CD14-positive monocyte (primary cell): ENCODE data around the gene KRTAP5-3. TPM values are rescaled to one million over a fixed set of nuclear protein-coding genes. Genes with fewer than 3 reads are reported as not detected.

ENCODE experiments used
- DNase-seq, 3 donors: peaks; one replicate each; pipeline ENCODE4 v3.0.0-alpha.2; 2011 to 2022
- H2AFZ ChIP-seq: 2 replicates; pipeline ENCODE4 v1.6.0; 2012; ENCODE audit warnings: mild to moderate bottlenecking, low read depth, low read length, inconsistent platforms; ENCODE audit not compliant: insufficient read depth, poor library complexity, severe bottlenecking
- H3K27ac ChIP-seq, 2 donors: 1 replicate in 1 of 2; 2 replicates in 1 of 2; pipeline ENCODE4 v1.5.1; 2012 to 2013; ENCODE audit warnings: low read length in 2 of 2, control low read depth in 1 of 2, inconsistent platforms in 1 of 2, low read depth in 1 of 2, mild to moderate bottlenecking in 1 of 2
- H3K27me3 ChIP-seq, 2 donors: one replicate each; pipeline versions ENCODE4 v1.6.0 to v1.6.1; 2011 to 2013; ENCODE audit warnings: low read length in 2 of 2; ENCODE audit not compliant: control insufficient read depth in 2 of 2, insufficient read depth in 2 of 2
- H3K36me3 ChIP-seq, 2 donors: replicated peaks in 1 of 2; 1 replicate in 1 of 2; 2 replicates in 1 of 2; pipeline versions ENCODE4 v1.5.1 to v1.6.1; 2012 to 2013; ENCODE audit warnings: low read length in 2 of 2, control low read depth in 1 of 2, inconsistent platforms in 1 of 2, mild to moderate bottlenecking in 1 of 2; ENCODE audit not compliant: insufficient read depth in 2 of 2, control insufficient read depth in 1 of 2
- H3K4me1 ChIP-seq, 2 donors: 1 replicate in 1 of 2; 2 replicates in 1 of 2; pipeline versions ENCODE4 v1.5.1 to v1.6.1; 2012 to 2013; ENCODE audit warnings: low read length in 2 of 2, control low read depth in 1 of 2, inconsistent platforms in 1 of 2, mild to moderate bottlenecking in 1 of 2, moderate library complexity in 1 of 2; ENCODE audit not compliant: insufficient read depth in 2 of 2, control insufficient read depth in 1 of 2
- H3K4me2 ChIP-seq: replicated peaks from 2 replicates; pipeline ENCODE3; 2012; ENCODE audit warnings: low read length, moderate library complexity, mild to moderate bottlenecking; ENCODE audit not compliant: poor library complexity, severe bottlenecking; ENCODE audit errors: extremely low read depth
- H3K4me3 ChIP-seq, 3 experiments: fragments of 200-600 bp in 1 of 3; sonication (generic) in 1 of 3; replicated peaks in 1 of 3; 1 replicate in 2 of 3; 2 replicates in 1 of 3; pipeline ENCODE4 v1.5.1; 2011 to 2013; ENCODE audit warnings: low read length in 3 of 3, mild to moderate bottlenecking in 3 of 3, control low read depth in 2 of 3, low read depth in 2 of 3, inconsistent platforms in 1 of 3, moderate library complexity in 1 of 3
- H3K79me2 ChIP-seq: 2 replicates; pipeline ENCODE4 v1.6.0; 2012; ENCODE audit warnings: mild to moderate bottlenecking, control low read depth, inconsistent platforms, low read length, moderate library complexity; ENCODE audit not compliant: insufficient read depth
- H3K9ac ChIP-seq: 2 replicates; pipeline ENCODE4 v1.6.0; 2017; ENCODE audit warnings: low read length, mild to moderate bottlenecking; ENCODE audit not compliant: insufficient read depth, poor library complexity, severe bottlenecking
- H3K9me3 ChIP-seq, 2 donors: replicated peaks in 1 of 2; 1 replicate in 1 of 2; 2 replicates in 1 of 2; pipeline versions ENCODE4 v1.5.1 to v1.6.1; 2012 to 2013; ENCODE audit warnings: low read length in 2 of 2, control low read depth in 1 of 2; ENCODE audit not compliant: control insufficient read depth in 1 of 2, insufficient read depth in 1 of 2
- H4K20me1 ChIP-seq: 2 replicates; pipeline ENCODE4 v1.6.0; 2012; ENCODE audit warnings: mild to moderate bottlenecking, low read length, control low read depth, moderate library complexity; ENCODE audit not compliant: insufficient read depth
- H3K27ac Mint-ChIP-seq, 7 donors: one replicate each; pipeline ENCODE4 v1.8.0; 2020; ENCODE audit warnings: mild to moderate bottlenecking in 7 of 7, mixed read lengths in 7 of 7, moderate library complexity in 6 of 7, inconsistent platforms in 2 of 7
- H3K27me3 Mint-ChIP-seq, 3 donors: one replicate each; pipeline ENCODE4 v1.8.0; 2021 to 2022; ENCODE audit warnings: low read depth in 3 of 3, mild to moderate bottlenecking in 3 of 3, mixed read lengths in 3 of 3, moderate library complexity in 3 of 3, inconsistent platforms in 1 of 3
- H3K36me3 Mint-ChIP-seq, 2 donors: one replicate each; pipeline ENCODE4 v1.8.0; 2020; ENCODE audit warnings: mixed read lengths in 2 of 2, inconsistent platforms in 1 of 2, mild to moderate bottlenecking in 1 of 2
- H3K4me1 Mint-ChIP-seq: one replicate; pipeline ENCODE4 v1.8.0; 2020; ENCODE audit warnings: mild to moderate bottlenecking, mixed read lengths
- H3K4me3 Mint-ChIP-seq, 2 donors: one replicate each; pipeline ENCODE4 v1.8.0; 2020; ENCODE audit warnings: mild to moderate bottlenecking in 2 of 2, mixed read lengths in 2 of 2, moderate library complexity in 1 of 2
- H3K9me3 Mint-ChIP-seq, 7 donors: one replicate each; pipeline ENCODE4 v1.8.0; 2020 to 2022; ENCODE audit warnings: mixed read lengths in 7 of 7, mild to moderate bottlenecking in 6 of 7, moderate library complexity in 6 of 7, inconsistent platforms in 2 of 7
- CTCF ChIP-seq: fragments of 200-600 bp; IDR thresholded peaks from one replicate; pipeline ENCODE4 v1.8.0; 2022; ENCODE audit warnings: antibody characterized with exemption, mild to moderate bottlenecking
- WGBS: methylation state at CpG from one replicate; pipeline ENCODE4 v1.1.5; 2013; ENCODE audit warnings: missing lambda C conversion rate; ENCODE audit not compliant: insufficient coverage; 5-methylcytosine and 5-hydroxymethylcytosine counted together
- intact Hi-C, 2 donors: fragments of 100-400 bp; cut with micrococcal nuclease; formaldehyde crosslinking; loops; one replicate each; pipeline versions ENCODE4 v1.15.0 to v1.15.1; 2023
- polyA plus RNA-seq, 3 donors: library from polyadenylated mRNA; depleted of rRNA in 1 of 3; unstranded in 2 of 3; stranded (reverse) in 1 of 3; fragments of 300-500 nt in 2 of 3; fragments of >200 nt in 1 of 3; fragmentation: Illumina TruSeq in 2 of 3; gene quantifications; 1 replicate in 2 of 3; 2 replicates in 1 of 3; pipeline ENCODE4 v1.2.3, GENCODE V29; 2012 to 2021

The KRTAP5-3 gene
- polyA plus RNA-seq, 3 donors = not detected

- Mint-ChIP-seq H3K27me3 (peaks cover 7 to 30% (median 21%) of the 10 kb centered on the region in 3 donors), H3K27ac (no peak overlapping the region)
Measured at GRCh38 chr11:1639666-1640065, 31.4 kb upstream of the KRTAP5-3 start.

DNA sequence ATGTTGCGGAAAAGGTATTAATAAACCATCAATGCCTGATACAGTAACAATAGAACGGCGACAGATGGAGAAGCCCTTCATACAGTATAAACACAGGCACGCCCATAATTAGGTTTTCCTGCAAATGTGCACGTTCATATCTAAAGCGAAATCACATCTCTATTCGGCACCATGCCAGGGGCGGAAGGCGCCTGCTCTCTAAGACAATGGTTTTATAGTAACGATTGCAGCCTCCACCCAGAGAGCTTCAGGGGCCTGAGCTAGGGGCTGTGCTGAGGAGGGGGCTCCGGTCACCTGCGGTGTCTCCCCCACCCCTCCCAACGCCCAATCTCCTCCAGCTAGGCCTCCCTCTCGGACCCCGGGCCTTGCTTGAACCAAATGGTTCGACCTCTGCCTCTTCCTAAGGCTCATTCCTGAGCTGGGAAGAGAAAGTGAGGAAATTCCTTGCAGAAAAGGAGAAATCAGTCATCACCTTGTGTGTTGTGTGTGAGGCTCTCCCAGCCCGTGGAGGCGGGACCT, 30.9 kb upstream of the KRTAP5-3 start:
- H3K9ac ChIP-seq = no peak overlapping the region
- no peak overlapping the region for H3K27ac Mint-ChIP-seq
- no peaks in the 10 kb centered on the region for H4K20me1 ChIP-seq
- H3K36me3 Mint-ChIP-seq = no peaks in the 10 kb centered on the region
- no peak overlapping the region for H2AFZ ChIP-seq
- no peaks in the 10 kb centered on the region for H3K4me1 Mint-ChIP-seq
- H3K4me2 ChIP-seq = no peak overlapping the region
- no peaks in the 10 kb centered on the region for H3K27me3 ChIP-seq
- H3K27ac ChIP-seq = no peak overlapping the region
- TF ChIP-seq CTCF = no peak
- peaks cover 7 to 31% (median 24%) of the 10 kb centered on the region in 3 donors for H3K27me3 Mint-ChIP-seq
- DNase-seq = no peak
- no peak overlapping the region for H3K4me3 Mint-ChIP-seq
- no peak overlapping the region for H3K4me3 ChIP-seq
- no peaks in the 10 kb centered on the region for H3K79me2 ChIP-seq
- no peaks in the 10 kb centered on the region for H3K9me3 ChIP-seq
- no peaks in the 10 kb centered on the region for H3K36me3 ChIP-seq
- intact Hi-C loops = no loop called here
- 88% methylated on average over 11 of the region's 18 CpGs for WGBS
- H3K9me3 Mint-ChIP-seq = no peaks in the 10 kb centered on the region
- no peaks in the 10 kb centered on the region for H3K4me1 ChIP-seq

More at GRCh38 chr11:1639666-1640065, 31.4 kb upstream of the KRTAP5-3 start:
- 72% methylated on average over 15 of the region's 15 CpGs for WGBS
- Histone ChIP-seq H3K36me3 (no peaks in the 10 kb centered on the region), H2AFZ (no peak overlapping the region), H3K9ac (no peak overlapping the region), H3K4me1 (no peaks in the 10 kb centered on the region), H3K9me3 (no peaks in the 10 kb centered on the region), H4K20me1 (no peaks in the 10 kb centered on the region), H3K27me3 (no peaks in the 10 kb centered on the region), H3K27ac (no peak overlapping the region), H3K79me2 (no peaks in the 10 kb centered on the region), H3K4me3 (no peak overlapping the region), H3K4me2 (no peak overlapping the region)
- no peak for TF ChIP-seq CTCF
- DNase-seq = no peak
- intact Hi-C loops = no loop called here
- no peak overlapping the region for H3K4me3 Mint-ChIP-seq
- H3K36me3 Mint-ChIP-seq = no peaks in the 10 kb centered on the region
- no peaks in the 10 kb centered on the region for H3K9me3 Mint-ChIP-seq
- H3K4me1 Mint-ChIP-seq = no peaks in the 10 kb centered on the region
